Tibial artery (tissue), 4 donors: Measurements from ENCODE around the gene PTPRN2.

Experiments used
- DNase-seq, 2 donors: peaks; one replicate each; pipeline ENCODE4 v3.0.0-alpha.2; 2019
- H3K27ac ChIP-seq, 2 donors: fragments of 200-600 bp; sonication (generic) in 1 of 2; 1 replicate in 1 of 2; 2 replicates in 1 of 2; pipeline ENCODE4 v1.5.1; 2018 to 2019; ENCODE audit warnings: mild to moderate bottlenecking in 1 of 2
- H3K27me3 ChIP-seq, 2 donors: fragments of 200-600 bp; sonication (generic) in 1 of 2; one replicate each; pipeline versions ENCODE4 v1.5.1 to v1.6.0; 2016 to 2019
- H3K36me3 ChIP-seq, 3 donors: fragments of 200-600 bp; sonication (generic) in 2 of 3; one replicate each; pipeline ENCODE4 v1.5.1; 2016 to 2019; ENCODE audit warnings: mild to moderate bottlenecking in 2 of 3
- H3K4me1 ChIP-seq, 4 donors: fragments of 200-600 bp; sonication (generic) in 2 of 4; 1 replicate in 3 of 4; 2 replicates in 1 of 4; pipeline ENCODE4 v1.5.1; 2016 to 2019
- H3K4me3 ChIP-seq, 2 donors: fragments of 200-600 bp; sonication (generic) in 1 of 2; 1 replicate in 1 of 2; 2 replicates in 1 of 2; pipeline ENCODE4 v1.5.1; 2018 to 2019; ENCODE audit warnings: mild to moderate bottlenecking in 2 of 2
- H3K9me3 ChIP-seq, 3 donors: fragments of 200-600 bp; sonication (generic) in 1 of 3; one replicate each; pipeline ENCODE4 v1.5.1; 2016 to 2019
- intact Hi-C: fragments of 100-400 bp; cut with DNase I; formaldehyde crosslinking; loops from one replicate; pipeline ENCODE4 v1.15.0; 2023; ENCODE audit warnings: low total_unique reads
- TF ChIP-seq, protein P1 (sequence below), 2 experiments: fragments of 200-600 bp in 1 of 2; fragments of 450-650 bp in 1 of 2; IDR thresholded peaks; one replicate each; pipeline ENCODE4 v1.5.1; 2017 to 2019; ENCODE audit warnings: antibody characterized with exemption in 2 of 2, mild to moderate bottlenecking in 1 of 2, moderate library complexity in 1 of 2

The PTPRN2 gene

DNA sequence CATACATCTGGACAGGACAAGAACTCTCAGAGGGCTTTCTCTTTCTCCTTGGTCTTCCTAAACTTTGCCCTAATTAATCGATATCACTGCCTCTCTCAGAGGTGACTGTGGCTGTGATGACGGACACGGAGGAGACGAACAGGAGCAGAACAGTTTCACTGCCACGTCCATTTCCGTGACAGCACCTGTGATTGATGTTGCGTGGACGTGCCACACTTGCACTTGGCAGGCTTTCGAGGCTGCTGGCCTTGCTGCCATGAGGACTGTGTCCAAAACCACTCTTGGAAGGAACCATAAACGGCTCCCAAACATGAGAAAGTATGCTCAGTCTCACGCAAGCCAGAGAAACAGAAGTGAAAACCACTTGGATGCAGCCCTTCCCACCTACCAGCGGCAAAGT, 942.7 kb downstream of the PTPRN2 start:
- Histone ChIP-seq H3K4me3 (no peak overlapping the region), H3K27ac (no peak overlapping the region), H3K9me3 (peaks cover 0 to 10% (median 0%) of the 10 kb centered on the region in 3 donors), H3K27me3 (no peaks in the 10 kb centered on the region), H3K36me3 (no peaks in the 10 kb centered on the region), H3K4me1 (no peaks in the 10 kb centered on the region)
- intact Hi-C loops, result no loop called here
- DNase-seq, result peak in 1 of 2 donors; percentile 34
- TF ChIP-seq, protein P1, sequence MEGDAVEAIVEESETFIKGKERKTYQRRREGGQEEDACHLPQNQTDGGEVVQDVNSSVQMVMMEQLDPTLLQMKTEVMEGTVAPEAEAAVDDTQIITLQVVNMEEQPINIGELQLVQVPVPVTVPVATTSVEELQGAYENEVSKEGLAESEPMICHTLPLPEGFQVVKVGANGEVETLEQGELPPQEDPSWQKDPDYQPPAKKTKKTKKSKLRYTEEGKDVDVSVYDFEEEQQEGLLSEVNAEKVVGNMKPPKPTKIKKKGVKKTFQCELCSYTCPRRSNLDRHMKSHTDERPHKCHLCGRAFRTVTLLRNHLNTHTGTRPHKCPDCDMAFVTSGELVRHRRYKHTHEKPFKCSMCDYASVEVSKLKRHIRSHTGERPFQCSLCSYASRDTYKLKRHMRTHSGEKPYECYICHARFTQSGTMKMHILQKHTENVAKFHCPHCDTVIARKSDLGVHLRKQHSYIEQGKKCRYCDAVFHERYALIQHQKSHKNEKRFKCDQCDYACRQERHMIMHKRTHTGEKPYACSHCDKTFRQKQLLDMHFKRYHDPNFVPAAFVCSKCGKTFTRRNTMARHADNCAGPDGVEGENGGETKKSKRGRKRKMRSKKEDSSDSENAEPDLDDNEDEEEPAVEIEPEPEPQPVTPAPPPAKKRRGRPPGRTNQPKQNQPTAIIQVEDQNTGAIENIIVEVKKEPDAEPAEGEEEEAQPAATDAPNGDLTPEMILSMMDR (IDR thresholded peaks at IDR 0.05), result no peak

DNA sequence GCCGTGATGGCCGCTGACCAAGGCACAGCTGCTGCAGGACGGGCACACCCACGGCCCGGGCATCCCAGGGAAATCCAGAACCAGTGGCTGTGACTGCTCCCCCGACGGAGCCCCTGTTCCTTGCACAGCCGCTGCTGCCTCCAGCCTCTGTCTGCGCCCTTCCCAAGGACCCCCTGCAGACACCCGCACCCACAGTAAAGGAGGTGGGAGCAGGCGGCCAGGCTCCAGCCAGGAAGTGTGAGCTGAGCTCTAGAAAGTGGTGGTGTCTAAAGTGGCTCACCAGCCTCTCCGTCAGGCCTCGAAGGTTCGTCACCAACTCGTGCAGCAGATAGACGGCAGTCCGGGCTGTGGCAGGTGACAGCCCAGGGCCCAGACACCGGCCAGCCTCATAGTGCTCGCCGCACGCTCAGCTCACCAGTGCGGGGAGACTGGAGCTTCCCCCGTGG, 944.1 kb downstream of the PTPRN2 start:
- Histone ChIP-seq H3K27me3 (no peaks in the 10 kb centered on the region), H3K4me1 (no peaks in the 10 kb centered on the region), H3K36me3 (no peaks in the 10 kb centered on the region), H3K9me3 (peaks cover 0 to 21% (median 9%) of the 10 kb centered on the region in 3 donors), H3K27ac (no peak overlapping the region), H3K4me3 (no peak overlapping the region)
- intact Hi-C loops, result no loop called here
- peak in 1 of 2 donors; percentile 43 for DNase-seq
- TF ChIP-seq, protein P1 (IDR thresholded peaks at IDR 0.05), result no peak

DNA sequence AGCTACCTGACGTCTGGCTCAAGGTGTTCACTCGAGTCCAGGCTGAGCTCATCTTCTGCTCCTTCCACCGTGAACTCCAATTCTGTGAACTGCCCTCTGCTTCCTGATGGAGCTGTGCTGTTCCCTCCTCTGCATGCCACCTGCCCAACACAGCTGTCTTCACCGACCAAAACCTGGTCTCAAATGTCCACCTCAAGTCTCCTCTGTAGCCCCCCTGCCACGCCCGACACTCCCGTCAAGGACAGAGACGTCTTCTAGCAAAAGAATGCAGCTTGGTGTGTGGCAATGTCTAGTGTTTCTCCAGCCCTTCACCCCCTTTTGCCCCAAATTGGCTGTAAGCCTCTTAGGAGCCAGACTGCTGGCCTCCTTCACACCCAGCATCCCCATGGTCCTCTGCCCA, 945.8 kb downstream of the PTPRN2 start:
- Histone ChIP-seq H3K4me3 (no peak overlapping the region), H3K4me1 (no peaks in the 10 kb centered on the region), H3K36me3 (no peaks in the 10 kb centered on the region), H3K27me3 (no peaks in the 10 kb centered on the region), H3K9me3 (peaks cover 0 to 21% (median 9%) of the 10 kb centered on the region in 3 donors), H3K27ac (no peak overlapping the region)
- peak in 1 of 2 donors; percentile 44 for DNase-seq
- TF ChIP-seq, protein P1 (IDR thresholded peaks at IDR 0.05), result no peak
- intact Hi-C loops, result no loop called here

DNA sequence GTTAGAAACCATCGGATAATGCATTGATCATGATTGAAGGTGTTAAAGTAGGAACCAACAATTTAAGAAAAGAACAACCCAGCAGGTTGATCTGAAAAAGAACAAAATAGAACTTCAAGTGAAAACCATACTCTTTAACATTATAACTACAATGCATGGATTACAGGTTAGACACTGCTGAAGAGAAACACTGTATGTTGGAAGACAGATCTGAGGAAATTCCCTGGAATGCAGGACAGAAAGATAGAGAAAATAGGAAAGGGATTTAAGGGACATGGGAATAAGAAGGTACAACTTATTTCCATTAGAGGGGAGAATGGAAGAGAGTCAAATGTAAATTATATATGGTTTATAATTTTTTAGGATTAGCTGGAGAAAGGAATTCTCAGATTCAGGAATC, 947.5 kb downstream of the PTPRN2 start:
- H3K4me1 ChIP-seq, result no peaks in the 10 kb centered on the region
- H3K9me3 ChIP-seq, result peaks cover 0 to 21% (median 9%) of the 10 kb centered on the region in 3 donors
- H3K4me3 ChIP-seq, result no peak overlapping the region
- H3K27ac ChIP-seq, result no peak overlapping the region
- intact Hi-C loops, result no loop called here
- no peak for DNase-seq
- TF ChIP-seq, protein P1 (IDR thresholded peaks at IDR 0.05), result no peak
- no peaks in the 10 kb centered on the region for H3K36me3 ChIP-seq
- H3K27me3 ChIP-seq, result no peaks in the 10 kb centered on the region

DNA sequence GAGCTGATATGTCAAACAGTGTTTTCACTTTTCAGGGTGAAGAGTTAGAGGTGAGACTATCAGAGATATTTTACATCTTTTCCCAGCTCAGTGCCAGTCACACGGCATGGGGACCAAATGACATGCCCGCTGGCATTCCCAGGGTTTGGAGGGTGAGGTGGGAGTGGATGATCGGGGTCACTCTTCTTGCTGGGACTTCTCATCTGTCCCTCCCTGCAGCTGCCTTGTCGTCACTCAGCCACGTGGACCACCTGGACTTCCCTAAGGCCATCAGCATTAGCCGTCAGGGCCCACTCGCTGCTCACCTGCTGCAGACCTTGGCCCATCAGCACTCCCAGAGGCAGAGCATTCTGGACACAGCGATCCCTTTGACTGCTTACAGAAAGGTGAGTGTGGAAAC, 949.1 kb downstream of the PTPRN2 start:
- Histone ChIP-seq H3K9me3 (peaks cover 0 to 21% (median 9%) of the 10 kb centered on the region in 3 donors), H3K27ac (no peak overlapping the region), H3K4me1 (no peaks in the 10 kb centered on the region), H3K36me3 (no peaks in the 10 kb centered on the region), H3K27me3 (peaks cover 0 to 7% of the 10 kb centered on the region in 2 donors), H3K4me3 (no peak overlapping the region)
- DNase-seq, result no peak
- intact Hi-C loops, result no loop called here
- TF ChIP-seq, protein P1 (IDR thresholded peaks at IDR 0.05), result no peak
